BE2C (cell line): ENCODE results near the gene ZHX3.
"Not testable (repeated sequence)": the region's sequence is repeated elsewhere in the genome, so short reads cannot be mapped to it uniquely, and the experiment has no call there.

Source experiments
- DNase-seq: peaks from one replicate; pipeline ENCODE4 v3.0.0-alpha.2; 2020
- H3K27me3 ChIP-seq: fragments of 250-450 bp; sonication (Bioruptor Pico); 2 replicates; pipeline ENCODE4 v1.5.1; 2020; ENCODE audit warnings: mild to moderate bottlenecking
- H3K36me3 ChIP-seq: fragments of 250-450 bp; sonication (Bioruptor Pico); 2 replicates; pipeline ENCODE4 v1.5.1; 2020; ENCODE audit warnings: mild to moderate bottlenecking
- H3K4me1 ChIP-seq: fragments of 250-450 bp; sonication (Bioruptor Pico); 2 replicates; pipeline ENCODE4 v1.5.1; 2020
- H3K4me3 ChIP-seq: 2 replicates; pipeline ENCODE4 v1.5.1; 2011; ENCODE audit warnings: low read depth, low read length
- H3K9me3 ChIP-seq: fragments of 250-450 bp; sonication (Bioruptor Pico); 2 replicates; pipeline ENCODE4 v1.5.1; 2020
- CTCF ChIP-seq: IDR thresholded peaks from 2 replicates; pipeline ENCODE4 v1.5.1; 2012; ENCODE audit warnings: mild to moderate bottlenecking, low read depth, low read length

ZHX3 gene

GRCh38 chr20:41135187-41135887 lies 182.2 kb downstream of the ZHX3 start:
- peaks cover 4% of the 10 kb centered on the region; the same call in 1 of the 2 replicates for H3K4me1 ChIP-seq
- peak; percentile 48 for DNase-seq
- no peak overlapping the region for H3K4me3 ChIP-seq
- 0 out of 2 replicates have a peak, but pooled peaks cover 3% of the 10 kb centered on the region for H3K36me3 ChIP-seq
- H3K9me3 ChIP-seq, result no peaks in the 10 kb centered on the region
- peak; percentile 89 for TF ChIP-seq CTCF
- no peaks in the 10 kb centered on the region for H3K27me3 ChIP-seq

- Histone ChIP-seq H3K36me3 (0 out of 2 replicates have a peak, but pooled peaks cover 3% of the 10 kb centered on the region), H3K4me3 (no peak overlapping the region), H3K4me1 (peaks cover 4% of the 10 kb centered on the region; the same call in 1 of the 2 replicates), H3K27me3 (no peaks in the 10 kb centered on the region), H3K9me3 (no peaks in the 10 kb centered on the region)
- no peak for DNase-seq
- TF ChIP-seq CTCF, result no peak
These were observed 183.0 kb downstream of the ZHX3 start for GRCh38 chr20:41134362-41135186.

DNA sequence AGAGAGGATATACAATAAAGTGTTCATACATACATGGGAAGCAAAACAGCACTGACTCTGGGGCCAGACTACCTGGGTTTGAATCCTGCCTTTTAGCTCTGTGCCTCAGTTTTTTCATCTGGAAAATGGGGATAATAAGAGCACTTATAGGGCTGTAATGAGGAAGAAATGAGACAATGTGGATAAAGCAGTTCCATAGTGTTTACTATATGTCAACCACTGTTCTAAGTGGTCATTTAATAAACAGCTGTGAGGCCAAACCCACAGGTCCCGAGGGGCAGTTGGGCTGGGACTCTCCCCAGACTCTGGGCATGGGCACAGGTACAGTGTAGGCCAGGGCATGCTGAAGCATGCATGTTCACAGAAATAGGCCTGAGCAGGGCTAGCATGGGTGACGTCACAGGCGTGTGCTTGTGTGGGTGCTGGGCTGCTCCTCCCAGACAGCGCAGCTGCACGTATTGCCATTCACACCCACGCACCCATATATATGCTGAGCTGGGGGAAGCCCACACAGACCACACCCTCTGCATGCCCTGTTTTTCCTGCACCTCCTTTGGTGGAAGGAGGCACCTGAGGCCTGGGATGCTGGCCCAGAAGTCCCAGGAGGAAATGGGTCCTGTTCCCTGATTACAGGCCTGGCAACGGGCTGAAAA lies 183.7 kb downstream of the ZHX3 start:
- Histone ChIP-seq H3K27me3 (no peaks in the 10 kb centered on the region), H3K9me3 (no peaks in the 10 kb centered on the region), H3K36me3 (peaks cover 3% of the 10 kb centered on the region; the same call in 1 of the 2 replicates), H3K4me3 (no peak overlapping the region), H3K4me1 (peaks cover 4% of the 10 kb centered on the region; the same call in 1 of the 2 replicates)
- TF ChIP-seq CTCF, result no peak
- no peak for DNase-seq

GRCh38 chr20:41132388-41132775 lies 185.1 kb downstream of the ZHX3 start:
- not testable (repeated sequence) for H3K4me1 ChIP-seq, H3K4me3 ChIP-seq, H3K36me3 ChIP-seq, DNase-seq, H3K9me3 ChIP-seq, H3K27me3 ChIP-seq

DNA sequence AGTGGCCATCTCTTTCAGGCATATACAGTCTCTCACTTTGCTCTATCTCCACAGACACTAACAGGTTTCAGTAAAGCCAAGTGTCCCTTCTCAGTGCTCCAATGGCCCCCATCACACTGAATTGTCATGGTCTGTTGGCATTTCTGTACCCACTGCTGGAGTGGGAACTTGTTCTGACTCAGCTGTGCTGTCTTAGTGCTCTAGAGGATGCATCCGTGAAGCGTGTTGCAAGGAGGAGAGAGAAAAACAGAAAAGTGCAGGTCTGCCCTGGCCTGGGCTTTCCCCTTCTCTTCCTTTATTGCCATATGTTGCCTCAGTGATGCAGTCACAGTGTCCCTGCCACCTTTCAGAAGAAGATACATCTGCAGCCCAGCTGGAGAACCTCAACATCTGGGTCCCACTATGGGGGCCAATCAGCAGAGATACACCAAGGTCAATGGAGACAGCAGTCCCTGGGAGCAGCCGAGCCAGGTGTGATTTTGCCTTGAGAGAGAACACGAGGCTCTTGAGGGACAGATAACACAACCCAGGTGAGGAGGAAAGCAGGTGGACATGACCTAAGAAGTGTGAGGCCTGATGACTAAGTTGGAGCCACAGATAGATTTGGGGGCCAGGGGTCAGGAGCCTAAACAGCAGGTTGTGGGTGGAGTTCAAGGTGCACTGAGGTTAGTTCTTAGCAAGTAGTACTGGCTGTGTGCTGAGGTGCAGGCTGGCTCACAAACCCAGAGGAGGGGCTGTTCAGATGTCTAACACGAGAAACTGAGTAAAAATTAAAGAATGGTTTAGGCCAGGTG lies 185.7 kb downstream of the ZHX3 start:
- TF ChIP-seq CTCF, result no peak

More for the DNA sequence above, 185.7 kb downstream of the ZHX3 start:
- H3K27me3 ChIP-seq, result no peaks in the 10 kb centered on the region
- no peak overlapping the region for H3K4me3 ChIP-seq
- H3K4me1 ChIP-seq, result peaks cover 4% of the 10 kb centered on the region; the same call in 1 of the 2 replicates
- no peak for DNase-seq
- no peaks in the 10 kb centered on the region for H3K9me3 ChIP-seq
- H3K36me3 ChIP-seq, result peaks cover 8% of the 10 kb centered on the region
